PC-3 (cell line): Measurements from ENCODE around the gene HIVEP3.

ENCODE experiments used
- EZH2 ChIP-seq: fragments of 300-600 bp; sonication (generic); IDR thresholded peaks from one replicate; pipeline ENCODE4 v1.6.1; 2017; ENCODE audit warnings: antibody characterized with exemption, mild to moderate bottlenecking, low read length; ENCODE audit not compliant: unreplicated experiment
- EZH2phosphoT487 ChIP-seq: fragments of 300-600 bp; sonication (generic); IDR thresholded peaks from 2 replicates; pipeline ENCODE4 v1.6.1; 2018; ENCODE audit warnings: mild to moderate bottlenecking, antibody characterized with exemption, low read length, borderline replicate concordance
- TF ChIP-seq, protein P1 (sequence below): fragments of 300-600 bp; sonication (generic); conservative IDR thresholded peaks from 2 replicates; pipeline ENCODE4 v1.5.1; 2017; ENCODE audit warnings: antibody characterized with exemption, low read depth, mild to moderate bottlenecking, low read length

DNA sequence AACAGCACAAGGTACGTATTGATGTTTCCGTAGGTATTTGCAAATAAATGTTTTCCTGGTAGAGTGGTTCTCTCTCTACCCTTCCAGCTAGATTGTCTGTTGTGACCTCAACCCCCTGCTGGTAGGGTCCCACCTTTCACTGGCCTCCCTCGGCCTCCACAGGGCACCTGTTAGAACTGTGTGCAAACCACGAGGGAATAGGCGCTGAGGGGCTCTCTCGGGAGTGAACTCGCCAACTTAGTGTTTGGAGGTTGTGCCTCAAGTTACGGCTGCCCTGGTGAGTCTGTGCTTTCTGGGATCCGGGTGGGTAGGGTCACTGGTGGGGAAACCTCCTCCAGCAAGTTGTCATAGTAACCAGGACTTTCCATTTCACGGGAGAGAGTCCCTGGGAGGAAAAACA lies 229.6 kb downstream of the HIVEP3 start:
- TF ChIP-seq EZH2phosphoT487: no peak
- TF ChIP-seq, protein P1, sequence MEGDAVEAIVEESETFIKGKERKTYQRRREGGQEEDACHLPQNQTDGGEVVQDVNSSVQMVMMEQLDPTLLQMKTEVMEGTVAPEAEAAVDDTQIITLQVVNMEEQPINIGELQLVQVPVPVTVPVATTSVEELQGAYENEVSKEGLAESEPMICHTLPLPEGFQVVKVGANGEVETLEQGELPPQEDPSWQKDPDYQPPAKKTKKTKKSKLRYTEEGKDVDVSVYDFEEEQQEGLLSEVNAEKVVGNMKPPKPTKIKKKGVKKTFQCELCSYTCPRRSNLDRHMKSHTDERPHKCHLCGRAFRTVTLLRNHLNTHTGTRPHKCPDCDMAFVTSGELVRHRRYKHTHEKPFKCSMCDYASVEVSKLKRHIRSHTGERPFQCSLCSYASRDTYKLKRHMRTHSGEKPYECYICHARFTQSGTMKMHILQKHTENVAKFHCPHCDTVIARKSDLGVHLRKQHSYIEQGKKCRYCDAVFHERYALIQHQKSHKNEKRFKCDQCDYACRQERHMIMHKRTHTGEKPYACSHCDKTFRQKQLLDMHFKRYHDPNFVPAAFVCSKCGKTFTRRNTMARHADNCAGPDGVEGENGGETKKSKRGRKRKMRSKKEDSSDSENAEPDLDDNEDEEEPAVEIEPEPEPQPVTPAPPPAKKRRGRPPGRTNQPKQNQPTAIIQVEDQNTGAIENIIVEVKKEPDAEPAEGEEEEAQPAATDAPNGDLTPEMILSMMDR: no peak
- TF ChIP-seq EZH2: no peak
